Common myeloid progenitor, CD34-positive (primary cell): ENCODE data around the gene TSPAN17.

Experiments used
- CTCF ChIA-PET: fragments of 350-600 bp; sonication (Branson Sonifier 250); formaldehyde crosslinking; loops from one replicate; lab custom pipeline; 2021; ENCODE audit warnings: antibody characterized with exemption; lab: Charles Lee
- POLR2A ChIA-PET: fragments of 350-600 bp; sonication (Branson Sonifier 250); formaldehyde crosslinking; loops from one replicate; lab custom pipeline; 2021; ENCODE audit warnings: antibody characterized with exemption; lab: Charles Lee
- DNase-seq, 3 donors: peaks; one replicate each; pipeline versions ENCODE4 v3.0.0 to v3.0.0-alpha.2; 2013
- H3K27ac ChIP-seq, 2 experiments: 1 replicate in 1 of 2; 2 replicates in 1 of 2; pipeline ENCODE4 v1.7.0; 2013; ENCODE audit warnings: inconsistent platforms in 2 of 2, low read length in 2 of 2, mild to moderate bottlenecking in 2 of 2, low read depth in 1 of 2, moderate library complexity in 1 of 2; ENCODE audit not compliant: severe bottlenecking in 2 of 2, insufficient read depth in 1 of 2, poor library complexity in 1 of 2
- H3K27me3 ChIP-seq, 5 experiments: replicated peaks in 2 of 5; 1 replicate in 3 of 5; 2 replicates in 2 of 5; pipeline versions ENCODE4 v1.6.1 to v1.7.0; 2013; ENCODE audit warnings: low read length in 4 of 5, mild to moderate bottlenecking in 2 of 5, moderate library complexity in 2 of 5, inconsistent platforms in 1 of 5; ENCODE audit not compliant: insufficient read depth in 5 of 5, control insufficient read depth in 4 of 5
- H3K36me3 ChIP-seq, 4 experiments: 1 replicate in 2 of 4; 2 replicates in 2 of 4; pipeline versions ENCODE4 v1.6.1 to v1.7.0; 2013; ENCODE audit warnings: low read length in 3 of 4, control low read depth in 1 of 4, mild to moderate bottlenecking in 1 of 4; ENCODE audit not compliant: control insufficient read depth in 4 of 4, insufficient read depth in 4 of 4
- H3K4me1 ChIP-seq, 4 experiments: 1 replicate in 3 of 4; 2 replicates in 1 of 4; pipeline versions ENCODE4 v1.6.1 to v1.7.1; 2013; ENCODE audit warnings: low read length in 3 of 4, mild to moderate bottlenecking in 3 of 4, control low read depth in 1 of 4, inconsistent platforms in 1 of 4, moderate library complexity in 1 of 4; ENCODE audit not compliant: control insufficient read depth in 4 of 4, insufficient read depth in 4 of 4; ENCODE audit errors: control extremely low read depth in 1 of 4
- H3K4me3 ChIP-seq, 7 experiments: 1 replicate in 4 of 7; 2 replicates in 3 of 7; pipeline versions ENCODE4 v1.5.1 to v1.7.0; 2013; ENCODE audit warnings: mild to moderate bottlenecking in 7 of 7, low read length in 6 of 7, moderate library complexity in 6 of 7, inconsistent platforms in 2 of 7, low read depth in 2 of 7, control low read depth in 1 of 7; ENCODE audit not compliant: insufficient read depth in 4 of 7, control insufficient read depth in 1 of 7; ENCODE audit errors: extremely low read depth in 1 of 7
- H3K9me3 ChIP-seq, 5 experiments: 1 replicate in 4 of 5; 2 replicates in 1 of 5; pipeline versions ENCODE4 v1.6.1 to v1.7.1; 2013; ENCODE audit warnings: low read length in 4 of 5, mild to moderate bottlenecking in 2 of 5, inconsistent platforms in 1 of 5, low read depth in 1 of 5, moderate library complexity in 1 of 5; ENCODE audit not compliant: control insufficient read depth in 4 of 5, insufficient read depth in 2 of 5; ENCODE audit errors: control extremely low read depth in 1 of 5
- WGBS: methylation state at CpG from one replicate; pipeline ENCODE4 v1.1.5; 2013; ENCODE audit not compliant: insufficient coverage; 5-methylcytosine and 5-hydroxymethylcytosine counted together

Gene TSPAN17

DNA sequence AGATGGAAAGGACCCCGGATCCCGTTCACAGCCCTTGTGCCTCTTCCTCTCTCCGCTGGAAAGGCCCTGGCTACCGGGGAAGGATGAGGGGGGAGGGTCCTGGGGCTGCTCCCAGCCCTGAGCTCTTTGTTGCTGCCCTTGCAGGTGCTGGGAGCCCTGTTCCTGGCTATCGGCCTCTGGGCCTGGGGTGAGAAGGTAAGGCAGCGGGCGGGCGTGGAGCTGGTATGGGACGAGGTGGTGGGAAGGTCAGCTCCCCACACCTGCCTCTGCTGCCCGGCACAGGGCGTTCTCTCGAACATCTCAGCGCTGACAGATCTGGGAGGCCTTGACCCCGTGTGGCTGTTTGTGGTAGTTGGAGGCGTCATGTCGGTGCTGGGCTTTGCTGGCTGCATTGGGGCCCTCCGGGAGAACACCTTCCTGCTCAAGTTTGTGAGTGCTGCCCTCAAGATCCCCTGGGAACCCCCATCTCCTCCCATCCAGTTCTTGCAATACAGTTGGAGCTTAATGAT lies 4.2 kb downstream of the TSPAN17 start:
- WGBS = 93% methylated on average over 17 of the region's 17 CpGs
- no peak for DNase-seq
- H3K27ac ChIP-seq = no peak overlapping the region

GRCh38 chr5:176652136-176652535 lies 4.9 kb downstream of the TSPAN17 start:
- no peaks in the 10 kb centered on the region for H3K27me3 ChIP-seq
- CTCF ChIA-PET = interaction anchor here (7.1 kb wide), 1 partner anchor 7 kb away, joined by 56 read pairs; no protein-coding TSS in a partner anchor
- no peak overlapping the region for H3K4me3 ChIP-seq
- 95% methylated on average over 7 of the region's 8 CpGs for WGBS
- POLR2A ChIA-PET = no interaction called here
- no peak for DNase-seq
- H3K9me3 ChIP-seq = no peaks in the 10 kb centered on the region
- H3K36me3 ChIP-seq = peaks cover 0 to 26% (median 7%) of the 10 kb centered on the region in 4 experiments
- no peak overlapping the region for H3K27ac ChIP-seq
- peaks cover 0 to 25% (median 21%) of the 10 kb centered on the region in 4 experiments for H3K4me1 ChIP-seq

More for the DNA sequence above, 4.2 kb downstream of the TSPAN17 start:
- CTCF ChIA-PET = interaction anchor here (1.0 to 7.1 kb wide), 4 partner anchors 8 to 78 kb away, joined by 3 to 56 read pairs (median 3); no protein-coding TSS in a partner anchor
- Histone ChIP-seq H3K27me3 (no peaks in the 10 kb centered on the region), H3K4me3 (no peak overlapping the region), H3K4me1 (peaks cover 0 to 29% (median 25%) of the 10 kb centered on the region in 4 experiments), H3K9me3 (no peaks in the 10 kb centered on the region), H3K36me3 (peaks cover 0 to 20% (median 6%) of the 10 kb centered on the region in 4 experiments)
- POLR2A ChIA-PET = interaction anchor here (0.5 kb wide), 1 partner anchor 93 kb away, joined by 8 read pairs; no protein-coding TSS in a partner anchor

DNA sequence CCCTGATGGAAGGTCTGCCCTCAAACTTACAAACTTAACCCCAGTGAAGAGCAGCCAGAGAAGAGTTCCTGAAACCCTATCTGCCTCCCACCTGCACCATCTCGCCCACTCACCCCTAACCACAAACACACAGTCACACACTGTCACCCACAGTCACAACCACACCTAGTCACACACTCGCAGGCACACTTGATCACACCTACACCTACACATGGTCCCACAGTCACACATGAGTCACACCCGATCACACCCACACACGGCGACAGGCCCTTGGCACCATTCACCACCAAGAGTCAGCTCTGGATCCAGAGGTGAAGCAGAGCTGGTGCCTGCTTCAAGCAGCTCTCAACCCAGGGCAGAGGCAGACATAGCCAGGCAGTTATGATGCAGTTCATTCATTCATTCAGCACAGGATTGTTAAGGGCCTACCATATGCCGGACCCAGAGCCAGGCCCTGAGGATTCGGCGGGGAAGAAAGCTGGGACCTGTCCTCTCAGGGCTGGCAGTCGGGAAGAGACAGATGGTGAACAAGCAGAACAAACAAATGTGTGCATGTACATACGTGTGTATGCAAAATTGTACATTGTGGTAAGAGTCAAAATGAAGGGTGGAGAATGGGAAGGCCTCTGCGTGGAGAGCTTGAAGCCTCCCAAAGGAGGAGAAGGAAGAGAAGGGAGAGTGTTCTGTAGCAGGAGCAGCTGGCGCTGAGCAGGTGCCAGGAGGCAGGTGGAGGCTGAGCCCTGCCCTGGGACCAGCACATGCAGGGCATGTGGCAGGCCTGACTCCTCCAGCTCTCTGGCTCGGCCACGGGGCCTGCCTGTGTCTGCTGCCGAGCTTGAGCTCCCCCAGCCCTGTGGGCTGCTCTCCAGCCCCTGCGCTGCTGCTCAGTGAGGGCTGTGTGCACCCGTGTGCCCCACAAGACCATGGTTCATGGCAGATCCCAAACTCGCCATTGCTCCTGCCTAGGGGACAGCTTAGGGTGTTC lies 6.4 kb downstream of the TSPAN17 start:
- DNase-seq = no peak
- POLR2A ChIA-PET = no interaction called here
- WGBS = 95% methylated on average over 16 of the region's 18 CpGs
- Histone ChIP-seq H3K4me1 (peaks cover 3 to 19% (median 14%) of the 10 kb centered on the region in 4 experiments), H3K27ac (no peak overlapping the region), H3K9me3 (no peaks in the 10 kb centered on the region), H3K4me3 (no peak overlapping the region), H3K27me3 (no peaks in the 10 kb centered on the region), H3K36me3 (peaks cover 0 to 29% (median 7%) of the 10 kb centered on the region in 4 experiments)
- CTCF ChIA-PET = interaction anchor here (1.1 kb wide), 1 partner anchor 317 kb away, joined by 3 read pairs; no protein-coding TSS in a partner anchor

GRCh38 chr5:176654856-176655255 lies 7.6 kb downstream of the TSPAN17 start:
- WGBS = 97% methylated on average over 9 of the region's 14 CpGs
- ChIA-PET POLR2A (no interaction called here), CTCF (no interaction called here)
- Histone ChIP-seq H3K27me3 (no peaks in the 10 kb centered on the region), H3K36me3 (peaks cover 0 to 29% (median 7%) of the 10 kb centered on the region in 4 experiments), H3K9me3 (no peaks in the 10 kb centered on the region), H3K27ac (no peak overlapping the region), H3K4me3 (no peak overlapping the region), H3K4me1 (peaks cover 4 to 18% (median 14%) of the 10 kb centered on the region in 4 experiments)
- no peak for DNase-seq

DNA sequence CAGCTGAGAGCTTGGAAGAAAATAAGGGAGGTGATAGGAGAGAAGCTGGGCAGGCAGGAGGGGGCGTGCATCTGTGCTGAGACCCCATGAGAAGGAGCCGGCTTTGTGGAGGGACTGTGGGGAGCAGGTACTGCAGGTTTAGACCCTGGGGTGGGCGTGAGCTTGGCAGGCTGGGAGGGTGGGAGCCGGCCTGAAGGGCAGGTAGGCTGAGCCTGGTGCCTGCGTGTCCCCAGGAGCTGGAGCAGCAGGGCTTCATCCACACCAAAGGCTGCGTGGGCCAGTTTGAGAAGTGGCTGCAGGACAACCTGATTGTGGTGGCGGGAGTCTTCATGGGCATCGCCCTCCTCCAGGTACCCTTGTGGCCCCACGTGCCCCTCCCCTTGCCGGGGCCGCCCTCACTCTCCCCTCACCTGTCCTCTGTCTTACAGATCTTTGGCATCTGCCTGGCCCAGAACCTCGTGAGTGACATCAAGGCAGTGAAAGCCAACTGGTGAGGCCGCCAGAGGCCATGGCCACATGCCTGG lies 9.2 kb downstream of the TSPAN17 start:
- Histone ChIP-seq H3K4me1 (peaks cover 4 to 20% (median 14%) of the 10 kb centered on the region in 4 experiments), H3K27me3 (no peaks in the 10 kb centered on the region), H3K4me3 (no peak overlapping the region), H3K36me3 (peaks cover 0 to 29% (median 7%) of the 10 kb centered on the region in 4 experiments), H3K9me3 (no peaks in the 10 kb centered on the region), H3K27ac (no peak overlapping the region)
- WGBS = 94% methylated on average over 11 of the region's 13 CpGs
- no peak for DNase-seq
- ChIA-PET CTCF (interaction anchor here (2.6 to 5.7 kb wide), 3 partner anchors 7 to 16 kb away, joined by 8 to 56 read pairs (median 47); partner anchors contain the start of gene TSPAN17), POLR2A (interaction anchor here (0.5 kb wide), 1 partner anchor 513 kb away, joined by 3 read pairs; no protein-coding TSS in a partner anchor)

DNA sequence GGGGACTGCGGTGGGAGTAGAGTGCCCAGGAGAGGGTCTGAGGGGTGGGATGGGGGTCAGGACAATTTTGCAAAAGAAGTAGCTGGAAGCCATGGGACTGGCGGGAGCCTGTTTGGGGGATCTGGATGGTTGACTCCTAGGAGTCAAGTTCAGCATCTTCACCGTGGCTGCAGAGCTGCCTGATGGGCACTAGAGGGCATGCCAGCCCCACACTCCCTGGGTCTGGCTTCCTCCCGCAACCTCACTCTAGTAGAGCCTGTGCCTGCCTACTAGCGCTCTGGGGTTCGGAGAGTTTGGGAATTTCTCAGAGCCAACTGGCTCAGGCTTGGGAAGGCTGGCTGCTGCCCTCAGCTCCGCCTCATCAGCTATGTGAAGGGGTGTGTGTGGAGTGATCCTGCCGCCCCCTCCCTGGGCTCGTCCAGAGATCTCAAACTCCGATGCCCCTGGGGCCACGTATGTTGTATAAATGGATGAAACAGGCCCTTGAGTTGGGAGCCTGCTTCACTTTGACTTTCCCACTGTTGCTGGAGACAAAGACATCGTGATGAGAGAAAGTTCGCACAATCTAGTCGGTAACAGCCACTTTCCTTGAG lies 10.8 kb downstream of the TSPAN17 start:
- Histone ChIP-seq H3K27me3 (peaks cover 0 to 5% (median 0%) of the 10 kb centered on the region in 5 experiments), H3K9me3 (no peaks in the 10 kb centered on the region), H3K4me1 (peaks cover 4 to 20% (median 14%) of the 10 kb centered on the region in 4 experiments), H3K36me3 (peaks cover 0 to 29% (median 6%) of the 10 kb centered on the region in 4 experiments), H3K27ac (no peak overlapping the region), H3K4me3 (peak overlapping the region in 3 of 7 experiments; percentile 61 to 80 (median 66))
- DNase-seq = peak; percentile 62 to 78 (median 76)
- ChIA-PET POLR2A (interaction anchor here (0.6 kb wide), 1 partner anchor 210 kb away, joined by 3 read pairs; no protein-coding TSS in a partner anchor), CTCF (interaction anchor here (0.7 to 5.7 kb wide), 17 partner anchors 9 to 927 kb away, joined by 3 to 56 read pairs (median 4); partner anchors contain the start of gene TSPAN17)
- WGBS = 50% methylated on average over 13 of the region's 14 CpGs
